GM10248 (cell line): ENCODE results near the gene CFAP20.
"Not testable (repeated sequence)": the region's sequence is repeated elsewhere in the genome, so short reads cannot be mapped to it uniquely, and the experiment has no call there.

Experiments used
- CTCF ChIA-PET: fragments of 300-600 bp; sonication (Branson Sonifier 250); formaldehyde crosslinking; extraction: SDS; loops from one replicate; lab custom pipeline; 2021; ENCODE audit warnings: antibody characterized with exemption; lab: Yijun Ruan, JAX
- POLR2A ChIA-PET: fragments of 350-650 bp; sonication (Branson Sonifier 250); formaldehyde crosslinking; extraction: SDS; loops from one replicate; lab custom pipeline; 2020; ENCODE audit warnings: antibody characterized with exemption; lab: Yijun Ruan, JAX
- DNase-seq: peaks from one replicate; pipeline ENCODE4 v3.0.0; 2012; ENCODE audit errors: extremely low spot score
- TF ChIP-seq, protein P1 (sequence below): IDR thresholded peaks from 2 replicates; pipeline ENCODE4 v1.5.1; 2012; ENCODE audit warnings: mild to moderate bottlenecking, low read depth; ENCODE audit errors: extremely low read depth, missing control alignments, control extremely low read depth

Gene CFAP20

DNA sequence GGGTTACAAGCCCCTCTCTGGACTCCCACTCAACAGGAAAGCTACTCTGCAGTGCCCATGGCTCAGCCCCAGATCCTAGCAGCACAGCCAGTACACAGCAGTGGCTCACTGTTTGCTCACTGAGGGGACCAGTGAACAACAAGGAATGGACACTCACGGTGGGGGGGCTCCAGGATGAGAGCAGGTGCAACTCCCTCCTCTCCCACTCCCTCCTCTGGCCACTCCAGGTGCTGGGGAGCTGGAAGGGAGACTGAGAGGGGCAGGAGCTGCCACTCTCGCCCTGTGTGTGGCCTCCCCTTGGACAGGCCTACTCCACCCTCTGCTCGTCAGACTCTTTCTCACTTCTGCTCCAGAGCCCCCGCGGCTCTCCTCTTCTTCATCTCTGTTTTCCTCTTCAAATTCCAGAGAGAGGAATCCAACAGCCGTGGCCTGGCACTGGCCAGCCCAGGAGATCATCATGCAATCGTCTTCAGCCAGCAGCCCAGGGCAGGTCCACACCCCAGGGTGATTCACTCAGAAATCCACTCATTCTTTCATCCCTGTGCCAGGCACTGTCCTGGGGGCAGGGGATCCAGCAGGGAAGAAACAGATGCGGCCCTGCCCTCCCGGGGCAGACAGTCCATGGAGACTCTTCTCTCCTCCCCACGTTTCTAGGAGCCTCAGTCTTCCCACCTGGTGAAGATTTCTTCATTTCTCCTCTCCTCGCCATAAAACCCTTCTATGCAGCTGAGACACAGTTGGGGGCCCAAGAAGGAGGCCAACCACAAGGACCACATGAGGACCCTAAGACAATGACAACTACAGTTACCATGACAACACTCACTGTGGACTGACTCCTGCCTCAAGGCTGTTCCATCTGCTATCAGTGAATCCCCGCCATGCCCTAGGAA, 30.7 kb downstream of the CFAP20 start:
- POLR2A ChIA-PET, result no interaction called here
- CTCF ChIA-PET, result interaction anchor here (1.2 to 3.5 kb wide), 8 partner anchors 9 to 197 kb away, joined by 3 to 33 read pairs (median 6); partner anchors contain the start of gene CFAP20

DNA sequence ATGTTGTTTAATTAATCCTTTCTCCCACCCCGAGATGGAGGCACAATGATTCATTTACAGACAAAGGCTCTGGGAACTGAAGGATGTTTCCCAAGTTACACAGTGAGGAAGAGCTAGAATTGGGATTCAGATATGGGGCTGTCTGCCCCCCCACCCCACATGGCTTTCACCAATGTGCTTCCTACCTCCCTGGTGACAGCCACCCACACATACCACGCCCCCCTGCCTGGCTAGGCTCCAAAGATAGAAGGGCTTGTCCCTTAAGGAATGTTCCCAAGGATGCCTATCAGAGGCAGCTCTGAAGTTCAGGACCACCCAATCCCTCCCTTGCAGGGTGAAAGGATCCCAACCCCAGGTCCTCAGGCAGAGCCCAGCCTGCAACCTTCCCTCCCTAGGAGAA, 32.9 kb downstream of the CFAP20 start:
- no peak for DNase-seq
- TF ChIP-seq, protein P1, sequence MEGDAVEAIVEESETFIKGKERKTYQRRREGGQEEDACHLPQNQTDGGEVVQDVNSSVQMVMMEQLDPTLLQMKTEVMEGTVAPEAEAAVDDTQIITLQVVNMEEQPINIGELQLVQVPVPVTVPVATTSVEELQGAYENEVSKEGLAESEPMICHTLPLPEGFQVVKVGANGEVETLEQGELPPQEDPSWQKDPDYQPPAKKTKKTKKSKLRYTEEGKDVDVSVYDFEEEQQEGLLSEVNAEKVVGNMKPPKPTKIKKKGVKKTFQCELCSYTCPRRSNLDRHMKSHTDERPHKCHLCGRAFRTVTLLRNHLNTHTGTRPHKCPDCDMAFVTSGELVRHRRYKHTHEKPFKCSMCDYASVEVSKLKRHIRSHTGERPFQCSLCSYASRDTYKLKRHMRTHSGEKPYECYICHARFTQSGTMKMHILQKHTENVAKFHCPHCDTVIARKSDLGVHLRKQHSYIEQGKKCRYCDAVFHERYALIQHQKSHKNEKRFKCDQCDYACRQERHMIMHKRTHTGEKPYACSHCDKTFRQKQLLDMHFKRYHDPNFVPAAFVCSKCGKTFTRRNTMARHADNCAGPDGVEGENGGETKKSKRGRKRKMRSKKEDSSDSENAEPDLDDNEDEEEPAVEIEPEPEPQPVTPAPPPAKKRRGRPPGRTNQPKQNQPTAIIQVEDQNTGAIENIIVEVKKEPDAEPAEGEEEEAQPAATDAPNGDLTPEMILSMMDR, result no peak
- POLR2A ChIA-PET, result no interaction called here
- CTCF ChIA-PET, result interaction anchor here (1.1 to 3.5 kb wide), 8 partner anchors 10 to 240 kb away, joined by 3 to 33 read pairs (median 5); no protein-coding TSS in a partner anchor

More for the DNA sequence above, 30.7 kb downstream of the CFAP20 start:
- TF ChIP-seq, protein P1, result no peak
- DNase-seq, result no peak

DNA sequence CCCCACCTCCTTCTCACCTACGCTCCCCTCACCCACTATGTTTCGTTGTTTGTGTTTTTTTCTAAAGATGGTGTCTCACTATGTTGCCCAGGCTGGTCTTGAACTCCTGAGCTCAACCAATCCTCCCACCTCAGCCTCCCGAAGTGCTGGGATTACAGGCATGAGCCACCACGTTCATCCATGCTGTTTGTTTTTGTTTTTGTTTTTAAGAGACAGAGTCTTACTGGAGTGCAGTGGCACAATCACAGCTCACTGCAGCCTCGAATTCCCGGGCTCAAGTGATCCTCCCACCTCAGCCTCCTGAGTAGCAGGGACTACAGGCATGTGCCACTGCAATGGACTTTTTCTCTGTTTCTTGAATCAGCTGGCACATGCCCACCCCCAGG, 33.6 kb downstream of the CFAP20 start:
- CTCF ChIA-PET, result interaction anchor here (0.8 to 2.2 kb wide), 4 partner anchors 9 to 149 kb away, joined by 3 to 10 read pairs (median 4); no protein-coding TSS in a partner anchor
- DNase-seq, POLR2A ChIA-PET: not testable (repeated sequence)

DNA sequence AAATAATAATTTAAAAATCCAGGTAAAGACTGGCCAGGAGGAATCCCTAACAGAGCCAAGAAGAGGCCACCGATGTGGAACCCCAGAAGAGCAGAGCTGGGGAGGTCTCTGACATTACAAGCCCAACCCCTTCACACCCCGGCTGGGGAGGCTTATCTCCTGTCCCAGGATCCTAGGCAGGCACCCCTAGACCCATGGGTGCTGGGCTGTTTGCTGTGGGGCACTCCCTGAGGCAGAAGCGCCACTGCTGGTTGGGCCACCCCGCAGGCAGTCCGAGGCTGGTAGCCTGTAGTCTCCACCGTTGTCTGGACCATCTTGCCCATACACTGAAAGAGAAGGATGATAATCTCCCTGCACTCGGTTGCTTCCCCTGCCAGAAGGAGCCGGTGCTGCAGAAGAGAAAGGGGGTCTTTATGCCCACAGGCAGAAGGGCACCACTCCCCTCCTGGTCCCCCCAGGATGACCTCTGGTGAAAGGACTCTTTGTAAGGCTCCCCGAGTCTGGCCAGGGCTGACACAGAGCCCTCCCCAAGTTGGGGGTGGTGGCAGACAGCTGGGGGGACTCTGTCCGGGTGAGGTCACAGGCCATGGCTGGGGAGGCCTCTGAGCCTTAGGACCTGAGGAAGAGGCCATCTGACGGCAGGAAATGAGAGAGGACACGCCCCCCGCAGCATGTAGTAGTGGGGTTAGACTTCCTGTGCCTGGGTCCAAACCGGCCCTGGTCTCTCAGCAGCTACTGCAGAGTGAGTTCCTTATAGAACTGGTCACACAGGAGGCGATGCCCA, 34.2 kb downstream of the CFAP20 start:
- DNase-seq, result no peak
- TF ChIP-seq, protein P1, result no peak
- ChIA-PET CTCF (interaction anchor here (0.8 to 2.2 kb wide), 3 partner anchors 8 to 27 kb away, joined by 3 to 10 read pairs (median 4); no protein-coding TSS in a partner anchor), POLR2A (no interaction called here)

DNA sequence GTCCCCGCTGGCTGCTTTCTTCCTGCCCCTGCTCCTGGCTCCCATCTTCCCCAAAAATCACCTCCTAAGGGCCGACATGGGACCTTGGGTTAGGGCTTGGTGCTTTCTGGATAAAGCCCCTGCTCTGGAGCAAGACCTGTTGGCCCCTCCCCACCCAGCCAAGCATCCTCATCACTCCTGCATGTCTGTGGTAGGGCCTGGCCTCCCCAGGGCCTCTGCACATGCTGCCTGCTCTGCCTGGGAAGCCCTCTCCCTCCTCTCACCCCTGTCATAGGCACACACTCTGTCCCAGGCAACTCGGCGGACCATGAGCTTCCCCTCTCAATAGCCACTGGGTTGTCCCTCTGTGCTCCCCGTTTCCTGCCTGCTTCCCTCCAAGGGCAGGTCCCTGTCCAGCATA, 35.2 kb downstream of the CFAP20 start:
- POLR2A ChIA-PET, result no interaction called here
- CTCF ChIA-PET, result no interaction called here
- TF ChIP-seq, protein P1, result no peak
- DNase-seq, result no peak

DNA sequence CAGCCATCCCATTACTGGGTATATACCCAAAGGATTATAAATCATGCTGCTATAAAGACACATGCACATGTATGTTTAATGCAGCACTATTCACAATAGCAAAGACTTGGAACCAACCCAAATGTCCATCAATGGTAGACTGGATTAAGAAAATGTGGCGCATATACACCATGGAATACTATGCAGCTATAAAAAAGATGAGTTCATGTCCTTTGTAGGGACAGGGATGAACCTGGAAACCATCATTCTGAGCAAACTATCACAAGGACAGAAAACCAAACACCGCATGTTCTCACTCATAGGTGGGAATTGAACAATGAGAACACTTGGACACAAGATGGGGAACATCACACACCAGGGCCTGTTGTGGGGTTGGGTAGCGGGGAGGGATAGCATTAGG, 38.8 kb downstream of the CFAP20 start:
- DNase-seq, CTCF ChIA-PET, POLR2A ChIA-PET: not testable (repeated sequence)

DNA sequence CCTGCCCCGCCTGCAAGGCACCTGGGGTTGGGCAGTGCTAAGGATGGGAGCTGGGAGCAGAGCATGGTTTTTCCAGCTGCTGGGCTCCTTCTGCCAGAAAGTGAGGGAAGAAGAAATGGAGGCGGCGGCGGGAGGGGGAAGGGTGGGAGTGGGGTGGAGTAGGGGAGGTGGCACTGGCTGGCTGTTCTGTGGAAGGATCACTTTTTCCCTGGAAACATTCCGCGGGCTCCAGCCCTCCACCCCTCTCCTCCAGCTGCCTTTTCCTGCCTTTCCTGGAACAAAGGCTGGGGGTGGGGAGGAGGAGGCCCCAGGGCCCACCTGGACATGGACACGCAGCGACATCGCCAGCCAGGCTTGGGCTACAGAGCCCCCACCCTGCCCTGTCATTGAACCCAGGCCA, 41.1 kb downstream of the CFAP20 start:
- CTCF ChIA-PET, result no interaction called here
- peak; percentile 6 for DNase-seq
- TF ChIP-seq, protein P1, result no peak
- POLR2A ChIA-PET, result no interaction called here
